GM20431 (cell line): ENCODE measurements around the gene SPON1.
"Not testable (repeated sequence)": the region's sequence is repeated elsewhere in the genome, so short reads cannot be mapped to it uniquely, and the experiment has no call there.

Experiments
- in situ Hi-C: fragments of 300-500 bp; cut with MseI, MboI; formaldehyde crosslinking; loops from one replicate; pipeline ENCODE4 v1.15.0; 2020; ENCODE audit warnings: low sequenced_read_pairs; ENCODE audit not compliant: unreplicated experiment

The SPON1 gene

GRCh38 chr11:13972043-13972910 is 9.8 kb downstream of the SPON1 start:
- in situ Hi-C loops: loop anchor here (25.0 kb wide), 1 partner anchor 415 kb away; no protein-coding TSS in a partner anchor

GRCh38 chr11:13972944-13973343 is 10.4 kb downstream of the SPON1 start:
- in situ Hi-C loops: loop anchor here (25.0 kb wide), 1 partner anchor 414 kb away; no protein-coding TSS in a partner anchor

DNA sequence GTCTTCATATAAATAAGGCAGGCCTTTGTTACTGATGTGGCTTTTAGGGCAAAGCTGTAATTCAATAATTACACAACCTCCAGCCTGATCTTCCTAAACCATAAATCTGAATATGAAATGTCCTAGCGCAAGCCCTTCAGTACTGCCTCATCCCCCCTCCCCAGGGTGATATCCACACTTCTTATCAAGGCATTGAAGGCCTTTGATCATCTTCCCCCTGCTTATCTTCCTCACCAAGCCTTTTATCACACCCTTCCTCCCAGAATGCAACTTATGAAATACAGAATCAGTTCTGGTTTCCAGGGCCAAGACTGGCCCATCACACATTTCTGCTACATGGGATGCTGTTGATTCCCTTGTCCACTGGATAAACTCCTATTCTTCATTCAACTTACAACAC is 12.1 kb downstream of the SPON1 start:
- in situ Hi-C loops: loop anchor here (25.0 kb wide), 1 partner anchor 413 kb away; no protein-coding TSS in a partner anchor

GRCh38 chr11:13983081-13983751 is 20.7 kb downstream of the SPON1 start:
- in situ Hi-C loops: no loop called here

DNA sequence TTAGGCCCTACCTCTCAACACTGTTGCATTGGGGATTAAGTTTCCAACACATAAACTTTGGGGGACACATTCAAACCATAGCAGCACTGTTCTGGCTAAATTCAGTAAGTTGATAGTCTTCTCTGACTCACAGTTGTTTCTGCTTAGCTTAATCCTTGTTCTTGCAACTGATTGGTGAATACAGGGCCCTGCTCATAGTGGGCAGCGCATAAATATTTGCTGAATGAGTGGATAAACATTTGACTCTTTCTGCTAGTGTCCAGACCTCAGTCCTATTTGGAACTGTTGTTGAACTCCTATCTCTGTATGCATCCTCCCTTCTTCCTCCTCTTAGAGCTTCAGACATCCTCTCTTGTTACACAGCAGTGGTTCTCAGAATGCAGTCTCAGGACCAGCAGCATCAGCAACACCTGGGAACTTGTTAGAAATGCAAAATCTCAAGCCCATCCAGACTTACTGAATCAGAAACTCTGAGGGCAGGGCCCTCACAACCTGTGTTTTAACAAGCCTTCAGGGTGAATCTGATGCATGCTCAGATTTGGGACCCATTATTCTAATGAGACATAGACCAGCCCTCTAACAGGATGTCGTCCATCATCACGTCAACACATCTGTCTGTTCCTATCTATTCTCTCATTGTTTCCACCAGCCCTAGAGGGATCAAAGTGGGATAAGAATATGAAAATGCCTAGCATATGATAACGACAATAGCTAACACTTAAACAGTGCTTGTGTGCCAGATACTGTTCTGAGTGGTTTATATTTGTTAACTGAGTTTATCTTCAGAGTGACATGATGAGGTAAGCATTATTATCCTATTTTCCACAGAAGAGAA is 22.3 kb downstream of the SPON1 start:
- in situ Hi-C loops: no loop called here

GRCh38 chr11:13986695-13987094 is 24.2 kb downstream of the SPON1 start:
- in situ Hi-C loops: not testable (repeated sequence)

GRCh38 chr11:13992158-13992856 is 29.8 kb downstream of the SPON1 start:
- in situ Hi-C loops: not testable (repeated sequence)

DNA sequence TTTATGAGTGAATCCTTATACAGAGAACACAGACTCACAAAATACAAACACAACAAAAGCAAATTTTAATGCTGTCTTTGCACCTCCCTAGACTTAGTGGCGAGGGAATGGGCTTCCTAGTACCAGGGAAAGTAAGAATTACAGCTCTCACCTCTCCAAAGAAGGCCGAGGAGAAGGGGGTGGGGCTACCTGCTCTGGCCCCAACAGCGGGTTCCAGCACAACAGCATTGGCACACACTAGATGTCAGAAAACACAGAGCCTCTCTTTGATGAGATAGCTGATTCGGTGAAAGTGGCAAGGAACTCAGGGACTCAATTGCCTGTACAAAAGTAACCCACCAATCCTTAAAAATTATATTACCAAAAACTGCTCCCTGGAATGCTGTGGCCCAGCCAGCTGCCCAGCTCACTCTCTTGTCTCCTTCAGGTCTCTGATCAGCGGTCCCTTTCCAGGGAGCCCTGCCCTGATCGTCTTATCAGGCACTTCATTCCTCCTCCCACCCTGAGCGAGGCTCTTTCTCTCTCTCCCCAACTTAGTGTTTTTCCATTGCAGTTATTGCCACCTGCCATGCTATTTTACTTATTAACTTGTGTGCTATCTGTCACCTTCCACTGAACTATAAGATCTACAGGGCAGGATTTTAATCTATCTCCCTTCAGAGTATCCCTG is 30.7 kb downstream of the SPON1 start:
- in situ Hi-C loops: no loop called here

DNA sequence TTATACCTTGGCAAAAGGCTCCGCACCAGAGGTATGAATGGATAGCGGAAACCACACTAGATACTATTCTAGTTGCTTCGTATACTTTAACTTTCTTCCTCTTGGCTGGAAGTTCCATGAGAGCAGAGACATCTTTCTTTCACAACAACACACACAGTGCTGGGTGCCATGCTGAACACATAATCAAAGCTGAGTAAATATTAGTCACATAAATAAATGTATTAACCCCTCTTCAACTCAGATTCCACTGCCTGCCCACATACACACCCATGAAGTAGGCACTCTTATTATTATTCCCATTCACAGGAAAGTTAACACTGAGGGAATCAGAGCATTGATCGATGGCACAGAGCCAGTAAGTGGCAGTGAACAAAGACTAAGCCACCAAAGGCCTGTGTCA is 35.4 kb downstream of the SPON1 start:
- in situ Hi-C loops: no loop called here

GRCh38 chr11:13999704-14000103 is 37.2 kb downstream of the SPON1 start:
- in situ Hi-C loops: no loop called here

- in situ Hi-C loops: no loop called here
These were observed 39.1 kb downstream of the SPON1 start for GRCh38 chr11:14001597-14001996.

GRCh38 chr11:14007566-14007965 is 45.0 kb downstream of the SPON1 start:
- in situ Hi-C loops: no loop called here

DNA sequence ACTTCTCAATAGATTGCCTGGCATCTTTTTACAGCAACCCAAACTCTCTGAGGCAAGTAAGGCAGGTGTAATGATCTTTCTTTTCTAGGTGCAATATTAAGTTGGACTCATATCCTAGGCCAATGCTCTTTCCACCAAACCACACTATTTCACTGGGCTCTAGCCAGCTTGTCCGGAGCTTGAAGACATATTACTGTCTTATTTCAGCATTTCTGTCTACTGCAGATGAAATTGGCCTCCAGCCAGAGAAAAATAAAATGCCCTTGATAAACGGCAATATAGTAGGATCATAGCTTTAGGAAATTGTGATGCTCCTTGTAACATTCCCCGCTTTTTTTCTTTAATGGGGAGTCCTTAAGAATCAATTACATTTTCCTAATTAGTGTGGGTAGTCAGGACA is 48.1 kb downstream of the SPON1 start:
- in situ Hi-C loops: no loop called here

DNA sequence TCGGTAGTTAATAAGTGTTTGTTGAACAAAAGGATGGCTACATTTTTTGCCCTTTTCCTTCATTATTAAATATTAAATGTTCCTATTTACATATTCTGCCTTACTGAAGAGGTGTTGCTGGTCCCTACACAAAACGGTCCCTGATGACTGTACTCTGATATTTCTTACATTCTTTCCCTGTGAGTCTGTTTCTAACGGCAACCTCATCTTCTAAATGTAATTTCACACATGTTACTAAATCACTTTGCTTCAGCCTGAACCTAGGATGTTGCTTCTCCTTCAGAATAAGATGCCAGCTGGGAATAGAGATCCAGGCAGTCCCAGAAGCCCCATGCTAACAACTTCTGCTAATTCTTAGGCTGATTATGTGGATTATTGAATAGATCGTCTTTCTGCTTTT is 50.3 kb downstream of the SPON1 start:
- in situ Hi-C loops: no loop called here

GRCh38 chr11:14015711-14016110 is 53.2 kb downstream of the SPON1 start:
- in situ Hi-C loops: no loop called here

GRCh38 chr11:14018441-14018840 is 55.9 kb downstream of the SPON1 start:
- in situ Hi-C loops: no loop called here

DNA sequence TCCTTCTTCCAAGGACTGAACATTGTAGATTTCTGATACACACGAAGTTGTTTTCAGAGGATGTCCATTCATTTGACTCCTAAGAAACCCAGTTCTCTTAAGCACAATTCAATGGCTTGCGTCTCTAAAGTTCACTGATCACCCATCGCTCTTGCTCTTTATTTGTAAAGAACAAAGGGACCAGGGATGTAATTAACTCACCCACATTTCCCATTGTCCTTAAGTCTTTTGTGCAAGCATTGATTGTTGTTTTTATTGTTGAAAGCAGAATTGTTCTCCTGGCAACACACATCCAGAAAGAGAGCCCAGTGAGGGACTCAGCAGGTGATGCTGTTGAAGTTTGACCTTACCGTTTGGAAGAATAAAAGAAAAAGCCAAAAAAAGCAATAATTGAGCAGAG is 59.2 kb downstream of the SPON1 start:
- in situ Hi-C loops: no loop called here

DNA sequence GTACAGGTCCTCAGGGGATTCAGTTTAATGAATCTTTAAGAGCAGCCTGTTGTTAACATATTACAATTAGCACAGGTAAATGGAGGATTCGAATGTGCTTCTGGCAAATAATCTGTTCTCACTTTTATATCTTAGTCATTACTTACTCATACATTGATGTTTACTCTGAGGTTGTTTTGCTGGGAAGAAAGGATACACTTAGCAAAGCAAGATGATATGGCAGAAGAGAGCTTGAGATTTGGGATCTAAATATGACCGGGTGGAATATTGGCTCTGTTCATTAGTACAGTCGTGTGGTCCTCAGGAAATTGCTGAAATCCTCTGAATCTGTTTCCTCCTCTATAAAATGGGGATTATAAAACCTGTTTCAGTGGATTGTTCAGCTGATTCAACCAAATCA is 59.7 kb downstream of the SPON1 start:
- in situ Hi-C loops: no loop called here

DNA sequence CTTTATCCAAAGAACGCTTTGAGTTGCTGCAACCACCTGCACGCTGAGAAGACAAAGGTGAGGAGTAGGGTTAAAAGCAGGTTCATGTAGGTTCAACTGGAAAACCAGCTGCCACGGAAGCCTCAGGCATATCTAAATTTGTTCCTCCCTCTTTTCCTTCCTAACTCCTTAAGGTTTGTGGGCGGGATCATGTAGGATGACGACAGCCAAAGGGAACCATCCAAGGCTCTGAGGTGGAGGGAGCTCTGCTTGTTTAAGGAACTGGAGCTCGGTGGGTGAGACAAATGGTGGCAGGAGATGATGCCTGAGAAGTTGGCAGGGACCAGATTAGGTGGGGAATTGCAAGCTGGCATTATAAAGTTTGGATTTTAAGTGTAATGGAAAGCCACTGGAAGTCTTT is 60.3 kb downstream of the SPON1 start:
- in situ Hi-C loops: no loop called here
